Measurements from ENCODE around the gene ABI3BP. TPM values are rescaled to one million over a fixed set of nuclear protein-coding genes. Genes with fewer than 3 reads are reported as not detected.

Gene ABI3BP
- total and polyA plus RNA-seq, 4 donors: 1.9 to 4.2 (median 2.4) TPM

- Histone ChIP-seq H3K4me1 (ENCODE audit: control insufficient read depth in 4 of 4, insufficient read depth in 4 of 4, low read length in 3 of 4) (no peaks in the 10 kb centered on the region), H3K27me3 (ENCODE audit: control insufficient read depth in 4 of 4, insufficient read depth in 4 of 4, low read length in 3 of 4) (no peaks in the 10 kb centered on the region), H3K9ac (ENCODE audit: low read depth in 1 of 2, low read length in 2 of 2) (no peak overlapping the region), H3K4me3 (ENCODE audit: low read depth in 1 of 3, low read length in 3 of 3) (no peak overlapping the region), H3K9me3 (ENCODE audit: control insufficient read depth in 4 of 4, low read length in 3 of 4) (no peaks in the 10 kb centered on the region), H3K27ac (ENCODE audit: low read depth in 1 of 2, low read length in 2 of 2) (no peak overlapping the region), H3K36me3 (ENCODE audit: control insufficient read depth in 4 of 4, insufficient read depth in 3 of 4, low read depth in 1 of 4, low read length in 3 of 4) (no peaks in the 10 kb centered on the region)
- WGBS: 88% methylated on average over 4 of the region's 4 CpGs
- DNase-seq (ENCODE audit: low spot score): no peak
- TF ChIP-seq REST (IDR thresholded peaks at IDR 0.05) (no peak), MAX (IDR thresholded peaks at IDR 0.05) (no peak), HNF4G (IDR thresholded peaks at IDR 0.05) (no peak), RAD21 (IDR thresholded peaks at IDR 0.05) (no peak), CTCF (IDR thresholded peaks at IDR 0.05; ENCODE audit: low read depth, low read length, missing input control) (no peak), HNF4A (conservative IDR thresholded peaks at IDR 0.05) (no peak)
Measured at GRCh38 chr3:100912976-100913545, 80.2 kb downstream of the ABI3BP start.

GRCh38 chr3:100912571-100912970, 80.7 kb downstream of the ABI3BP start:
- H3K9ac ChIP-seq (ENCODE audit: low read depth in 1 of 2, low read length in 2 of 2): no peak overlapping the region
- no peaks in the 10 kb centered on the region for H3K9me3 ChIP-seq (ENCODE audit: control insufficient read depth in 4 of 4, low read length in 3 of 4)
- no peak overlapping the region for H3K4me3 ChIP-seq (ENCODE audit: low read depth in 1 of 3, low read length in 3 of 3)
- no peak for DNase-seq (ENCODE audit: low spot score)
- TF ChIP-seq NR2F2 (IDR thresholded peaks at IDR 0.05) (no peak), HNF4G (IDR thresholded peaks at IDR 0.05) (no peak), ATF3 (IDR thresholded peaks at IDR 0.05) (no peak), CTCF (IDR thresholded peaks at IDR 0.05; ENCODE audit: low read depth, low read length, missing input control) (no peak), EGR1 (IDR thresholded peaks at IDR 0.05; ENCODE audit: low read depth in 2 of 2) (no peak), FOXA1 (IDR thresholded peaks at IDR 0.05) (no peak), RXRA (IDR thresholded peaks at IDR 0.05) (no peak), FOXA2 (IDR thresholded peaks at IDR 0.05) (no peak), TAF1 (conservative IDR thresholded peaks at IDR 0.05) (no peak), JUND (IDR thresholded peaks at IDR 0.05) (no peak), ZBTB33 (IDR thresholded peaks at IDR 0.05) (no peak), YY1 (IDR thresholded peaks at IDR 0.05) (no peak), SP1 (IDR thresholded peaks at IDR 0.05) (no peak), REST (IDR thresholded peaks at IDR 0.05) (no peak), MAX (IDR thresholded peaks at IDR 0.05) (no peak)
- H3K36me3 ChIP-seq (ENCODE audit: control insufficient read depth in 4 of 4, insufficient read depth in 3 of 4, low read depth in 1 of 4, low read length in 3 of 4): no peaks in the 10 kb centered on the region
- H3K4me1 ChIP-seq (ENCODE audit: control insufficient read depth in 4 of 4, insufficient read depth in 4 of 4, low read length in 3 of 4): no peaks in the 10 kb centered on the region
- no peaks in the 10 kb centered on the region for H3K27me3 ChIP-seq (ENCODE audit: control insufficient read depth in 4 of 4, insufficient read depth in 4 of 4, low read length in 3 of 4)
- no peak overlapping the region for H3K27ac ChIP-seq (ENCODE audit: low read depth in 1 of 2, low read length in 2 of 2)
- WGBS: 89% methylated on average over 6 of the region's 6 CpGs
